ENCODE results near the gene ATP11A.

ATP11A gene

GRCh38 chr13:112822851-112823250 lies 133.0 kb downstream of the ATP11A start:
- no peak overlapping the region for H3K4me3 ChIP-seq (ENCODE audit: low read length)
- no peak for TF ChIP-seq CTCF (conservative IDR thresholded peaks at IDR 0.05; ENCODE audit: low read depth, low read length)
- DNase-seq (ENCODE audit: low read depth): no peak

GRCh38 chr13:112824429-112824828 lies 134.6 kb downstream of the ATP11A start:
- H3K4me3 ChIP-seq (ENCODE audit: low read length): no peak overlapping the region
- TF ChIP-seq CTCF (conservative IDR thresholded peaks at IDR 0.05; ENCODE audit: low read depth, low read length): no peak
- no peak for DNase-seq (ENCODE audit: low read depth)

- H3K4me3 ChIP-seq (ENCODE audit: low read length): no peak overlapping the region
- TF ChIP-seq CTCF (conservative IDR thresholded peaks at IDR 0.05; ENCODE audit: low read depth, low read length): no peak
- DNase-seq (ENCODE audit: low read depth): no peak
These were observed 135.2 kb downstream of the ATP11A start for GRCh38 chr13:112825071-112825470.

GRCh38 chr13:112825875-112826274 lies 136.0 kb downstream of the ATP11A start:
- DNase-seq (ENCODE audit: low read depth): no peak
- TF ChIP-seq CTCF (conservative IDR thresholded peaks at IDR 0.05; ENCODE audit: low read depth, low read length): no peak

GRCh38 chr13:112826565-112826964 lies 136.7 kb downstream of the ATP11A start:
- TF ChIP-seq CTCF (conservative IDR thresholded peaks at IDR 0.05; ENCODE audit: low read depth, low read length): no peak
- no peak for DNase-seq (ENCODE audit: low read depth)
- H3K4me3 ChIP-seq (ENCODE audit: low read length): no peak overlapping the region

More at GRCh38 chr13:112825875-112826274, 136.0 kb downstream of the ATP11A start:
- H3K4me3 ChIP-seq (ENCODE audit: low read length): no peak overlapping the region

- DNase-seq (ENCODE audit: low read depth): no peak
- no peak overlapping the region for H3K4me3 ChIP-seq (ENCODE audit: low read length)
- TF ChIP-seq CTCF (conservative IDR thresholded peaks at IDR 0.05; ENCODE audit: low read depth, low read length): no peak
These were observed 138.4 kb downstream of the ATP11A start for GRCh38 chr13:112828082-112828699.

GRCh38 chr13:112828756-112829155 lies 138.9 kb downstream of the ATP11A start:
- TF ChIP-seq CTCF (conservative IDR thresholded peaks at IDR 0.05; ENCODE audit: low read depth, low read length): no peak
- no peak for DNase-seq (ENCODE audit: low read depth)
- no peak overlapping the region for H3K4me3 ChIP-seq (ENCODE audit: low read length)

Measured in retinal pigment epithelial cell (primary cell).